ENCODE measurements around the gene COL11A1.
"Not testable (repeated sequence)": the region's sequence is repeated elsewhere in the genome, so short reads cannot be mapped to it uniquely, and the experiment has no call there.

The COL11A1 gene

GRCh38 chr1:102834688-102835320 lies 273.5 kb downstream of the COL11A1 start:
- no peak for DNase-seq (ENCODE audit: low spot score)

GRCh38 chr1:102833151-102833550 lies 275.2 kb downstream of the COL11A1 start:
- no peak for DNase-seq (ENCODE audit: low spot score)

- DNase-seq (ENCODE audit: low spot score) = not testable (repeated sequence)
These were observed 281.6 kb downstream of the COL11A1 start for GRCh38 chr1:102826706-102827105.
